Activated CD8-positive, alpha-beta memory T cell treated with anti-CD3 and anti-CD28 coated beads for 4 hours (primary cell): Measurements from ENCODE around the gene IGF2.
A peak's percentile ranks its signal among the peaks of the same experiment; 100 is the strongest.

Experiments
- DNase-seq, 2 donors: peaks; one replicate each; pipeline ENCODE4 v3.0.0-alpha.2; 2020; ENCODE audit warnings: low read depth in 2 of 2

Gene IGF2

GRCh38 chr11:2153581-2154194, 14.5 kb upstream of the IGF2 start:
- DNase-seq = no peak

DNA sequence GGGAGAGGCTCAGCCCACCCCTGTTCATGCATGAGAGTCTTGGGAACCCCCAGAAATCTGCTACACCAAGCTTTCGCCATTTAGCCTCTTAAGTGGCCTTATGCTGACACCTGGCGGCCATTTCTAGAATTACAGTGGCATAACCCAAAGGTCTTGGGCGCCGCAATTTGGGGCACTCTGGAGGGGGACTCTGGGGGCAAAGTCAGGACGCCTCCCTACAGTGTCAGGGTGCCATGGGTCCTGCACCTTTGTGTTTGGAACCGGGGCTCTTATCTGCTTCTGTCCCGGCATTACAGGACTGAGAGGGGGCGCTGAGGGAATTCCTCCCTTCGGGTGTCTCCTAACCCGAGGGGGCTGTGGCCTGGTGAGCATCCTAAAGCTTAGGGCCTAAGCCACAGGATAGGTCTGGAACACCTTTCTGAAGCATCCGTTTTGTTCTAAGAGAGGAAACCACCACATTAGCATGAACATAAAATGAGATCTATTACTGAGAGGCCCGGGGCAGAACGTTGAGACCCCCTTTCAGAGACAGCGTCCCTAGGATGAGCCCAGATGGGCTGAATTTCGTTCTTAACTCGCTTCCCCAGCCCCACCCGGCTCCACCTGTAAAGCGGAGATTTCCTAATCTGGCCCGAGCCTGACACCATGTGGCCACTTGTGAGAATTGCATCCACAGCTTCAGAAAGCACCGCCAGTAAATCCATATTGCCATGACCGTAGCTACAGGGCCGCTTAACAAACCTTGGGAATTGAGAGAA, 12.5 kb upstream of the IGF2 start:
- DNase-seq = peak; percentile 59 to 65

GRCh38 chr11:2149864-2150847, 11.0 kb upstream of the IGF2 start:
- DNase-seq = no peak

- DNase-seq = no peak
Measured at GRCh38 chr11:2149460-2149859, 10.3 kb upstream of the IGF2 start.

DNA sequence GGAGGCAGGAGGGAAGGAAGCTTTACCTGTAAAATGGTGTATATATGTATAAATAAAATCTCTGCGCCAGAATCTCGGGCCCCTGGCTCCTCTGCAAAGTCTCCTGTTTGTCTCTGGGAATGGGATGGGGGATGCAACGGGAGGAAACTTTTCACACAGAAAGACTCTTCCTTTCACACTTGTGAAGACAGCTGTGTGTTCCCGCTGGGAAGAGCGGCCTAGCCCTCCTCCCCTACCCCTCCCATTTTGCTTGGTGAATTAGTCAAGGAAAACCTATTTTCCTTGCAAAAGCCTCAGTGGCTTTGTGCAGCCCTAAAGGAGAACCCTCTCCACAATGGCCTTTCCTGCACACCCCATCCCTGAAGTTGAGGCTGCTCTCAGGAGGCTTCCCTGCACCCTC, 9.4 kb upstream of the IGF2 start:
- no peak for DNase-seq

- DNase-seq = no peak
Measured at GRCh38 chr11:2147391-2147790, 8.2 kb upstream of the IGF2 start.

GRCh38 chr11:2146051-2146450, 6.9 kb upstream of the IGF2 start:
- DNase-seq = no peak

- no peak for DNase-seq
Measured at GRCh38 chr11:2144544-2145248, 5.5 kb upstream of the IGF2 start.

DNA sequence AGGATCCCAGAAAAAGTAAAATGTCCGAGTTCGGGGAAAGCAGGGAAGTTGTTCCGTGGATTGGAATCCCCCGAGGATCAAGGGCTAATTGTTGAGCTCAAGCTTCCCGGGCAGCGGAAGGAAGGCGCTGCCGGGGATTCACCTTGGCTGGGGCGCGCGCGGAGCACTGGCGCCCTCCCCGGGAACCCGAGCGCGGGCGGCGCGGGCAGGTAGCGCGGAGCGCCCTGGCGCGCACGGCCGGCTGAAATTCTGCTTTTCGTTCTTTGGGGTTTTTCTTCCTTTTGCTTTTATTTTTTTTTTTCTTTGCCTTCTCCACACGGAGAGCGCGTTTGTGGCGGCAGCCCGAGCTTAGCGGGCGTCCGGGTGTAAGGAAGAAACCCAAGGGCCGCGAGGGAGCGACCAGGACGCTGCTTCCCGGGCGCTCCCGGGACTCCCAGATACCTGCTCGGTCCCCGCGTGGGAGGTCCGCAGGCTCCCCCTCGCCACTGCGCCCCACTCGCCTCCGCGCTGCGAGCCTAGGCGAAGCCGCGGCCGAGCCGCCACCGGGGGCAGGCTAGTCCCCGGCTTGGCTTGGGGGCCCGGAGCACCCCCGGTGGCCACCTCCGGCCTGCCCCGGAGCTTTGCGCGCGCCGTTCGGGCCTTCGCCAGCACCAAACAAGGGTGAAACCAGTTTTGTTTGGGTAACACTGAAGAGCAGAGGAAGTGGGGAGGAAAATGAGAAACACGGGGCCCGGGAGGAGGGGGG, 4.8 kb upstream of the IGF2 start:
- DNase-seq = no peak

- no peak for DNase-seq
Measured at GRCh38 chr11:2143477-2143798, 4.2 kb upstream of the IGF2 start.

- no peak for DNase-seq
Measured at GRCh38 chr11:2142762-2143202, 3.6 kb upstream of the IGF2 start.

GRCh38 chr11:2142300-2142759, 3.1 kb upstream of the IGF2 start:
- no peak for DNase-seq

DNA sequence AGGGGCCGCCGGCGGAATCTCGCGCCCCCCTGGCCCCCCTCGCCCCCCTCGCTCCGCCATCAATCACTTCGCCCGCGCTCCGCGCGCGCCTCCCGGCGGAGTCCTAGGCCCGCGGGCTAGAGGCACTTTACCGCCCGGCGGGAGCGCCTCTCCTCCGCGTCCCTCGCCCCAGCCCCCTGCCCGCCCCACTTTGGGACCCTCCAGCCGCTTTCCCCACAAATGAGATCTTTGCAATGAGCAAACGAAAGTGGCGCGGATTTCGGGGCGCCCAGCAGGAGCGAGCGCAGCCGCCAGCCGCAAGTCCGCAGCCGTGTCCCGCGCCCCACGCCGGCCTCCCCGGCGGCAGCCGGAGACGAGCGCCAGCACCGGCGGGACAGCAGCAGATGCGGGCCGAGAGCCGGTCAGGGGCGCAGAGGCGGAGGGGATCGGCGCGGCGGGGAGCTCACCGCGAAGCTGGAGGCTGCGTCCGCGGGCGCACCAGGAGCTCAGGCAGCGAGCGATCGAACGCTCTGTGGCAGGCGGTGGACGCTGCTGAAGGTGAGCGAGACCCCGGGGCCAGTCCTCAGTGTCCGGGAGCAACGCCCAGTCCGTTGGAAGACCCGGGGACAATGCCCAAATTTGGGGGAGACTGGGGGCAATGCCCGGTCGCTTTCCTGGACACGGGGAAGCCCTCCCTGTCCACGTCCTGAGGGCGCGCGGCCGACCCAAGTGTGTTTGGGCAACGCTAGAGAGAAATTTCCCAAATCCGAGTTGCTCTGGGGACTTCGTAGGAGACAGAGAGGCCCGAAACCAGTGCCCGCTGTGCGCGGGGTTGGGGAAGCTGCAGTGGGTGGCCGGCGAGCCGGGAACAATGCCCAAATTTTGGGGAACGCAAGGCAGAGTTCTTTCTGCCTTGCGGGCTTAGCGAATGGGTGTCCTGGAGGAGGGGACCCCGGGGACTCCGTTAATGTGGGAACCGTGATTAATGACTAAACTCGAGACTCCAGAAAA, 1.5 kb upstream of the IGF2 start:
- no peak for DNase-seq

GRCh38 chr11:2139621-2140337, 590 bp upstream of the IGF2 start:
- no peak for DNase-seq

GRCh38 chr11:2138431-2139122, 612 bp downstream of the IGF2 start:
- DNase-seq = no peak

DNA sequence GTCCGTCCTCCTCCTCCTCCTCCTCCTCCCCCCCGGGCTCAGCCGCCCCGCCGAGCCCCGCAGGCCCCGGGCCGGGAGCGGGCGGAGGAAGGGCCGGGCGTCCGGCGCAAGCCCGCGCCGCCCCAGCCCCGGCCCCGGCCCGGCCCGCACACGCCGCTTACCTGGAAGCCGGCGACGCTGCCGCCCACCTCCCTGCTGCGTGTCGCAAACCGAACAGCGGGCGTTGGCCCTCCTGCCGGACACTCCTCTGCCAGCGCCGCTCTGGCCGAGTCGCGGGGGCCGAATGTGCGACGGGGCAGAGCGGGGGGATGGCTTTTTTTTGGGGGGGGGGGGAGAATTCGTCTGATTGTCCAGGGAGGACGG, 1.1 kb downstream of the IGF2 start:
- DNase-seq = no peak

DNA sequence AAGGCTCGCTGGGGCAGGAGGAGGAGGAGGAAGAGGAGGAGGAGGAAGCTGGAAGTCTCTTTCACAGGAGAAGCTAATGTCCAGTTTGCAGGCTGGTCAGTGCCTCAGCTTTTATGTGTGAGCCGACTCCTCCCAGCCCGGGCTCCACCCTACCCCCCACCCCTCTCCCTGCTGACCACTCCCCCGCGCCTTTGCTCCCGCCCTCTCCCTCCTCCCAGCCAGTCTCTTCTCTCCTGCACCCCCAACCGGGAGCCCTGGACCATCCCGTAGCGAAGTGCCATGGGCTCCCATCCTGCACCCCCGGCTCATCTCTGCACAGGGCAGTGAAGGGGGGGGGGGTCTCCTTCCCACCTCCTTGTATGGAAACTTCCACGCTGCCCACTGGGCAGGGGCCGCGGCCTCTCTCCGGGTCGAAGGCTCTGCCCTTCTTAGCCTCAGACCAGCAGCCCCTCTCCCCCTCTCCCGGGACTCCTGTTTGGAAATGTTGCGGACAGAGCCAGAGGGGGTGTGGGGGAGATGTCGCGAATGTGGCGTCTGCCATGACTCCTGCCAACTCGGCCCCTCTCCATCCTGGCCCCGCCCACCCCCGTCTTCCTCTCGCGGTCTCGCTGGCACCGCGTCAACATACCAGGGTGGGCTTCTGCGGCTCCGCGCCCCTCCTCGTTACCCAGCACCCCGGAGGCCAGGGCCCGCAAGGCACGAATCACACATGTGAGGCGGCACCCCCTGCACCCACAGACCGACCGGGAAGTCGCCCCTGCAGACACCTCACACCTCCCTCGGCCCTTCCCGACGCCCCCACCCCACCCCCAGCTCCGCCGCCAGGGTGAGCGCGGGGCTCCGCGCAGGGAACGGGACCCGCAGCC, 1.8 kb downstream of the IGF2 start:
- no peak for DNase-seq

DNA sequence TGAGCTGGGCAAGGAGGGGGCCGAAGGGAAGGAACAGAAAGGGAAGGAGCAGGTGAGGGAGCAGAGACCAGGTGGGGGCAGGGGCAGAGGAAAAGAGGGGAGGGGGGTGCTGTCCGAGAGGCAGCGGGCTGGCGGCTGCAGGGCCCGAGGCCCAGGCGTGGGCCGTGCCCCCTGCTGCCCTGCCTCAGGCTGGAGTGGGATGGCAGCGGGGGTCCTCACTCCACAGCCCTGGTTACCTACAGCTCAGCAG, 2.3 kb downstream of the IGF2 start:
- no peak for DNase-seq
